ENCODE data around the gene SPOCD1.
A peak's percentile ranks its signal among the peaks of the same experiment; 100 is the strongest.

SPOCD1 gene

GRCh38 chr1:31773861-31774260 lies 42.0 kb downstream of the SPOCD1 start:
- DNase-seq (ENCODE audit: low read depth in 4 of 4, low spot score in 1 of 4): no peak

- DNase-seq (ENCODE audit: low read depth in 4 of 4, low spot score in 1 of 4): no peak
Measured at GRCh38 chr1:31772669-31773248, 43.1 kb downstream of the SPOCD1 start.

DNA sequence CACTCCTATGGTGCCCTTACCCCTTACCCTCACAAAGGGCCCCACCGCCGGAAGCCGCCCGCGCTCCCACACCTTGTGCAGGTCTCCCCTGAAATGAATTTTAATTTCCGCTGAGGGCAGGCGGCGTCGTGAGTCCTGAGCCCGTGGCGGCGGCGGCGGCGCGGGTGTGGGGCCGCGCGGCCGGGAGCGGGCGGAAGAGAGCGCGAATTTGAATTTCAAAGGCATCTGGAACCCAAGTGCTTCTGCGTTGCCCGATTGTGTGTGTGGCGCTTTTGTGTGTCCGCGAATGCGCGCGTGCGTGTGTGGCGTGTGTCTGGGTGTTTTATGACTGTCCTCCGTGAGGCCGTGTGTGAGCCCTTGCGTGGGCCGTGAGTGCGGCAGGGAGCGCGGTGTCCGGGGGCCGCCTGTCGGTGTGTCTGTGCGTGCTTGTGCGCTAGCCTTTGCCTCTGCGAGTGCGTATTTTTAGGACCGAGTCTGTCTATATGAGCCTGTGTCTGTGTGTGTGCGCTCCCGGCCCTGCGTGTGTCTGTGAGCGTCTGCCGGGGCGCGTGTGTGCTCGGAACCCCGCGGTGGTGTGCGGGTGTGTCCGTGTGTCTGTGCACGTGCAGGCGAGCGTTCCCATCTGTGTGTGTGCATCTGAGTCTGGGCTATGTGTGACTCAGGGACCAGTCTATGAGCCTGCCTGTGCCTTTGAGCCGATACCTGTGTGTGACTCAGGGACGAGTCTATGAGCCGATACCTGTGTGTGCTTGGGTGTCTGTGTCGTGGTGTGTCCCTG lies 43.7 kb downstream of the SPOCD1 start:
- DNase-seq (ENCODE audit: low read depth in 4 of 4, low spot score in 1 of 4): peak in 2 of 4 experiments; percentile 37 to 38

DNA sequence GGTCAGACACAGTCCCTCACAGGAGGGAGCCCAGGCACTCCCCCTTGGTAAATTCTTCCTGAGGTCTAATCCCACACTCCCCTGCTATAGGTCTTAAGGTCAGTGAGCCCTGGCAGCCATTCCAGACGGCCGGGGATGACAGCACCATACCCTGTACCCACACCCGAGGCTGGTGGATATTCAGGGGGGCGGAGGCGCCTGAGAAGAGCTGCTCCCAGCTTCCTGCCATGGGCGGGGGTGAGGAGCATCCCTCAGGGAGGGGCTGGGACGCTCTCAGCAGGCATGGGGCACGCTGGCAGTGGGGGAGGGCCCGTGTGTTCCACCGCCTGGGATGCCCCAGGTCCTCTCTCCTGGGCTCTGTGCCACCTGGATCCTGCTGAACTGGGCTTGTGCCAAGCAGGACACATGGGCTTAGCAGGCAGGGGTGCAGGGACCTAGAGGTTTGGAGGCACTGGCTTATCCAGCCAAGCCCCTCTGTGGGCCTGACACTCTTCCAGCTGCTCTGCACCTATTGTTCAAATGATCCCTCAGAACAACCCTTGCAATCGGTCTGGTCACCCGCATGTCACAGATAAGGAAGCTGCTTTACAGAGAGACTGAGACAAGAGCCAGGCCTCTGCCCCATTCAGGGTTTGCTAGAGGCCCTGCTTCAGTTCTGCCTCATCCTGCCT lies 46.0 kb downstream of the SPOCD1 start:
- DNase-seq (ENCODE audit: low read depth in 4 of 4, low spot score in 1 of 4): no peak

- no peak for DNase-seq (ENCODE audit: low read depth in 4 of 4, low spot score in 1 of 4)
Measured at GRCh38 chr1:31768939-31769704, 46.7 kb downstream of the SPOCD1 start.

GRCh38 chr1:31768407-31768907 lies 47.4 kb downstream of the SPOCD1 start:
- DNase-seq (ENCODE audit: low read depth in 4 of 4, low spot score in 1 of 4): no peak

- no peak for DNase-seq (ENCODE audit: low read depth in 4 of 4, low spot score in 1 of 4)
Measured at GRCh38 chr1:31767225-31767624, 48.6 kb downstream of the SPOCD1 start.

GRCh38 chr1:31765516-31765915 lies 50.3 kb downstream of the SPOCD1 start:
- no peak for DNase-seq (ENCODE audit: low read depth in 4 of 4, low spot score in 1 of 4)

GRCh38 chr1:31765041-31765467 lies 50.8 kb downstream of the SPOCD1 start:
- DNase-seq (ENCODE audit: low read depth in 4 of 4, low spot score in 1 of 4): no peak

GRCh38 chr1:31764312-31765040 lies 51.3 kb downstream of the SPOCD1 start, which contains the start of gene ADGRB2:
Gene ADGRB2, minus strand, starts transcription at chr1:31764340. Its CDS starts 7,119 bp downstream, at chr1:31757221.
- DNase-seq (ENCODE audit: low read depth in 4 of 4, low spot score in 1 of 4): no peak

DNA sequence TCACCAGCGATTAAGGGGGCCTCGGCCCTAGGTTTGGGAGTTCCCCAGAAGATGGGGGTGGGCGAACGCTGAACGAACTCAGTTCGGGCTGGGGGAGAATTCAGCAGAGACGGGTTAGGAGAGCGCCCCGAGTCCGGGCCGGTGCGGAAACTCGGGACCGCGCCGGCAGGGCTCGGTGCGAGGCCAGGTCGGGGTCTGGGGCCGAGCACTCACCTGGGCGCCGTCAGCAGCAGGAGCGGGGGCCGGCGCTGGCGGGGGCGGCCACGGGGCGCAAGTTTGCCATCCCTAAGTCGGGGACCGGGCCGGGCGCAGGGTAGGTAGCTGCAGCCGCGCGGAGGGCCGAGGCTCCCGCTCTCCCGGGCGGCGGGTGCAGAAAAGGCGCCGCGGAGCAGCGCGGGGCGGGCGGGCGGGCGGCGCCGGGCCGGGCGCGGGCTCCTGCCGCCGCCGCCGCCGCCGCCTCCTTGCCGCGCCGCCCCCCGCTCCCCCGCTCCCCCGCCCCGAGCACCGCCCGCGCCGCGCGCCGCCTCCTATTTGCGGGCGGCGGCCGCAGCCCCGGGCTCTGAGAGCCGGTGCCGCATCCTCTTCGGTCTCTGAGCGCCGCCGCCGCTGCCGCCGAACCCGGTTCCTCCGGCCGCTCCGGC lies 52.0 kb downstream of the SPOCD1 start:
- DNase-seq (ENCODE audit: low read depth in 4 of 4, low spot score in 1 of 4): no peak

GRCh38 chr1:31762726-31763670 lies 52.8 kb downstream of the SPOCD1 start:
- DNase-seq (ENCODE audit: low read depth in 4 of 4, low spot score in 1 of 4): peak in 2 of 4 experiments; percentile 39 to 67

DNA sequence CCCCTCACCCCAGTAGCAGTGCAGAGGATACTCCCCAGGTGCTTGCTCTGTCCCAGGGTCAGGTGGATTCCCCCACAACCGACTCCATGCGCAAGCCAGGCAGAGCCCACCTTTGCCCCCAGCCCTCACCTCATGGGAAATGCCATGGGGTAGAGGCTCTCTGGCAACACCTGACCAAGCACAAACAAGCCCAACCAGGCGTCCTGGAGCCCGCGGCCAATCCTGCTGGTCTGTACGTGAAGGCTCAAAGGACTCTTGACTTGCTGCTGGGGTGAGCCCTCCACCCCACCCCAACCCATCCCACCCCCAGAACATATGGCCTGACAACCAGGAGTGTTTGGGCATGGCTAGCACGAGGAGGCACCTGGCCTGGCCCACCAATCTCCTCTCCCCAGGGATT lies 53.5 kb downstream of the SPOCD1 start:
- no peak for DNase-seq (ENCODE audit: low read depth in 4 of 4, low spot score in 1 of 4)

DNA sequence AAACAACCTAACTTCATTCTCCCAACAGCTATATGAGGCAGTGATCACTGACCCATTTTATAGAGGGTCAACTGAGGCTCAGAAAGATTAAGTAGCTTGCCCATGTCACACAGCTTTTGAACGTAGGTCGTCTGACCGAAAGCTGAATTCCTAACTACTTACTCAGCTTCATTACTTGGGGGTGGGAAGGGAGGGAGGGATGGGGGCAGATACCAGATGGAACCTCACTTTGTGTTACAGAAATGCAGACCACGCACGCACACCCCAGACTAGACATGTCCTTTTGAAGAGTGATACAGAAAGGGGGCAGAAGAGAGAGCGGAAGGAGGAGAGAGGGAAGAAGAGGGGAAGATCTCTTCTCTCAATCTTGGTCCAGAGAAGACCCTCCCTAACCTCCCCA lies 53.9 kb downstream of the SPOCD1 start:
- DNase-seq (ENCODE audit: low read depth in 4 of 4, low spot score in 1 of 4): no peak

DNA sequence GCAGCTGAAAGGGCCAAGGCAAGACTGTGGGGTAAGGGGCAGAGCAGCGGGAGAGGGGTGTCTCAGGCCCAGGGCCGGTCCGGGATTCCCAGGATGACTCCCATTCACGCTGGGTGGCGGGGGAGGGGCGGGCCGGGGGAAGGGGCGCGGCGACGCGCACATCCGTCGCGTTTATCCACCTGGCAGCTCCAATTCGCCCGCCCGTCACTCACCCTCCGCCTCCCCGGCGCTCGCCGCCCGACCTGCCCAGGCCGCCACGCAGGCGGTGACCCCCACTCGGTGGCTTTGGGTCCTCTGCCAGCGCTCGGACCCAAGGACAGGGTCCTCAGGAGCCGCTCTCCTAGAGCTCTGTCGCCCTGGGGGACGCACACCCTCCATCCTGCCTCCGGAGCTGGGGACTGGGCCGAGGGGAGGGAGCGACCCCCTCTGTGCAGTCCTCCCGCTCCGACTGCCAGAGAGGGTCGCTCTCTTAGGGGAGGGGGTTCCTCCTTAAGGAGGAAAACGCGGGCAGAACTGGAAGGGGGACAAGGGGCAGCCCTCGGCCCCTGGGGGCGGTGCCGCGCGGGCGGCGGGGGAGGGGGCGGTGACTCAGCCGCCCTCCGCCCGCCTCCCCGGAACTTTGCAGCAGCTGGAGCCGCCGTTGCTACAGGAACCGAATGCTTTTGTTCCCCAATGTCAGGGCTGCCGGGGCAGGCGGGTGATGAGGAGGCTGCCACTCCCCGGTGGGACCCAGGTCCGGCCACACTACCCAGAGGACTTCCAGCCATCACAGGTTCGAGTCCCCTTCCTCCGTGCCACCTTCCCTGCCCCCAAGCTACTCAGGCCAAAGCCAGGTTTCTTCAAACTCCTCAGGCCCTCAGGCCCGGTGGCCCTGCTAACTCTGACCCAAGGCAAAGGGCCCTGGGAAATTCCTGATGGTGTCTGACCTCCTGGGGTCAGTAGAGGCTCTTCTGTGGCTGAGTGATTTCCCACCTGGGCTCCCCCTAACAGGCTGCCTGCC lies 55.1 kb downstream of the SPOCD1 start:
- DNase-seq (ENCODE audit: low read depth in 4 of 4, low spot score in 1 of 4): peak in 1 of 4 experiments; percentile 47

DNA sequence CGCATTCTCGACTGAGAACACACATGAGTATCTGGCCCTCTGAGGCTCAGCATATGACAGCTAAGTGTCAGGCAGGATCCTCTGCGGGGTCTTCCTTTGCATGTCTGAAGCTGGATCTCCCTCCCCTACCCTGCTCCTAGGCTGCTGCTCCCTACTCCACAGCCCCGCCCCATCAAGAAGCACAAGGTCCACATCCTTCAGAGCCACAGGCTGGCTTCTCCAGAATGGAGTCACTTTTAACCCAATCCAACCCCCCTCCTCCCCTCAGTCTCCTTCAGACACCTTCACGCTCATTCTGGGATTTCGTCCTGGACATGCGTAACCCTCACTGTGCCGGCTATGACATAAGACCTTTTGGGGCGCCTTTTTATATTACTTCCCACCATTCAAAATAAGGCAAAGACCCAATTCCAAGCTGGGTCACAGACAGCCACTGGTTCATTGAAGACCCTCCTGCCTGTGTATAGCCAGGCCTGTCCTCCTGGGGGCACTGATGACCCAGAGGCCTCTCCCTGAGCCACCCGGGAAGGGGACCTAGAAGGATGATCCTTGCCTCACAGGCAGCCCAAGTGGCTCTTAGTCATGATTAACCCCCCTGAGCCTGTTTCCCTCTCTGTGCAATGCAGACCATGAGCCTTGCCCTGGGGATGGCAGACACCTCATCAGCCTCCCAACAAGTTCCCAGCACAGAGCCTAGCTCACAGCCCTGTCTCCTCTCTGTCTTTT lies 56.4 kb downstream of the SPOCD1 start:
- DNase-seq (ENCODE audit: low read depth in 4 of 4, low spot score in 1 of 4): no peak

DNA sequence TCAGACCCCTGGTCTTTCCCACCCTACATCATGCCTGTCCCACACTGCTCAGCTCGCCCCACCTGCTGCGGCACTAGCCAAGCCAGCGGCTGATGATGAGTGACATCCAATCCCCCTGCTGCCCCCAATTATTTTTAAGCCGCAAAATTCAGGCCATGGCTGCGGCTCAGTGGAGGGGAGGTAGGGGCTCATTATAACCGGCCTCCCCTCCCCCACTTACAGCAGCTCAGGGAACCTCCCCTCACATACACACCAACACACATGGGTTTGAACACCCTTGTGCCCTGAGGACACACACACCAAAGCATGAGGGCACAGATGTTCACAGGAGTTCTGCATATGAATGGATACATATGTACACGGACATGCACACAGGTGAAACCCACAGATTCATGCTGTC lies 57.0 kb downstream of the SPOCD1 start:
- DNase-seq (ENCODE audit: low read depth in 4 of 4, low spot score in 1 of 4): no peak
